NCI-H1417 (cell line): ENCODE data around the gene SLC19A1.
A peak's percentile ranks its signal among the peaks of the same experiment; 100 is the strongest.

Source experiments
- DNase-seq, 3 experiments: peaks; one replicate each; lab custom pipeline; 2025; lab: John Stamatoyannopoulos, UW

SLC19A1 gene

GRCh38 chr21:45517249-45518065, 24.8 kb downstream of the SLC19A1 start:
- DNase-seq = no peak

- DNase-seq = no peak
Observed at GRCh38 chr21:45516671-45517151, 25.5 kb downstream of the SLC19A1 start.

GRCh38 chr21:45516071-45516670, 26.1 kb downstream of the SLC19A1 start:
- DNase-seq = no peak

- DNase-seq = no peak
Observed at GRCh38 chr21:45515241-45516061, 26.8 kb downstream of the SLC19A1 start.

- no peak for DNase-seq
Observed at GRCh38 chr21:45514311-45515021, 27.8 kb downstream of the SLC19A1 start.

- peak in 1 of 3 experiments; percentile 44 for DNase-seq
Observed at GRCh38 chr21:45513741-45514310, 28.4 kb downstream of the SLC19A1 start.

- peak in 2 of 3 experiments; percentile 63 to 88 for DNase-seq
Observed at GRCh38 chr21:45513003-45513717, 29.1 kb downstream of the SLC19A1 start.

GRCh38 chr21:45512626-45513002, 29.6 kb downstream of the SLC19A1 start:
- no peak for DNase-seq

- DNase-seq = peak; percentile 17 to 35 (median 17)
Observed at GRCh38 chr21:45511661-45512431, 30.4 kb downstream of the SLC19A1 start.

- no peak for DNase-seq
Observed at GRCh38 chr21:45511007-45511406, 31.2 kb downstream of the SLC19A1 start.

- DNase-seq = no peak
Observed at GRCh38 chr21:45510466-45510955, 31.7 kb downstream of the SLC19A1 start.

- no peak for DNase-seq
Observed at GRCh38 chr21:45509566-45510465, 32.4 kb downstream of the SLC19A1 start.

- no peak for DNase-seq
Observed at GRCh38 chr21:45508607-45509565, 33.4 kb downstream of the SLC19A1 start.

- no peak for DNase-seq
Observed at GRCh38 chr21:45507888-45508508, 34.2 kb downstream of the SLC19A1 start.

- no peak for DNase-seq
Observed at GRCh38 chr21:45507523-45507875, 34.7 kb downstream of the SLC19A1 start.

GRCh38 chr21:45506836-45507522, 35.3 kb downstream of the SLC19A1 start:
- peak in 2 of 3 experiments; percentile 46 to 58 for DNase-seq
